CMK (cell line): ENCODE measurements around the gene ICAM3.
A peak's percentile ranks its signal among the peaks of the same experiment; 100 is the strongest.
"Not testable (repeated sequence)": the region's sequence is repeated elsewhere in the genome, so short reads cannot be mapped to it uniquely, and the experiment has no call there.

Source experiments
- DNase-seq: peaks from one replicate; pipeline ENCODE4 v3.0.0-alpha.2; 2010; ENCODE audit warnings: low read depth

Gene ICAM3

GRCh38 chr19:10339380-10339960, at the start of gene ICAM3:
TSS of gene ICAM3 (minus strand) at chr19:10339624. CDS start at chr19:10339614, 10 bp downstream.
- no peak for DNase-seq

- DNase-seq, result no peak
These were observed 49.5 kb upstream of the ICAM3 start for GRCh38 chr19:10388957-10389356.

GRCh38 chr19:10384580-10384979, 45.2 kb upstream of the ICAM3 start:
- DNase-seq, result no peak

- not testable (repeated sequence) for DNase-seq
These were observed 43.7 kb upstream of the ICAM3 start for GRCh38 chr19:10383223-10383499.

- DNase-seq, result peak; percentile 99
These were observed 41.1 kb upstream of the ICAM3 start, which contains the start of gene TYK2 for GRCh38 chr19:10380313-10381102. TSS of gene TYK2 (minus strand) at chr19:10380572. CDS start at chr19:10378406, 2,166 bp downstream.

- no peak for DNase-seq
These were observed 40.5 kb upstream of the ICAM3 start for GRCh38 chr19:10379880-10380312.

- DNase-seq, result no peak
These were observed 38.7 kb upstream of the ICAM3 start for GRCh38 chr19:10378124-10378523.

GRCh38 chr19:10377140-10377640, 37.8 kb upstream of the ICAM3 start:
- DNase-seq, result not testable (repeated sequence)

- DNase-seq, result no peak
These were observed 35.5 kb upstream of the ICAM3 start for GRCh38 chr19:10374931-10375330.

GRCh38 chr19:10372690-10373089, 33.3 kb upstream of the ICAM3 start:
- no peak for DNase-seq

- DNase-seq, result no peak
These were observed 28.8 kb upstream of the ICAM3 start for GRCh38 chr19:10368101-10368803.

- not testable (repeated sequence) for DNase-seq
These were observed 27.6 kb upstream of the ICAM3 start for GRCh38 chr19:10366950-10367512.

- DNase-seq, result no peak
These were observed 26.1 kb upstream of the ICAM3 start for GRCh38 chr19:10365518-10365917.

GRCh38 chr19:10364644-10365043, 25.2 kb upstream of the ICAM3 start:
- DNase-seq, result no peak

GRCh38 chr19:10363789-10364281, 24.4 kb upstream of the ICAM3 start:
- no peak for DNase-seq

- no peak for DNase-seq
These were observed 22.8 kb upstream of the ICAM3 start for GRCh38 chr19:10362259-10362658.

GRCh38 chr19:10361569-10362011, 22.2 kb upstream of the ICAM3 start:
- no peak for DNase-seq

GRCh38 chr19:10356431-10356830, 17.0 kb upstream of the ICAM3 start:
- DNase-seq, result no peak

GRCh38 chr19:10353793-10354391, 14.5 kb upstream of the ICAM3 start:
- DNase-seq, result no peak

GRCh38 chr19:10352764-10353671, 13.6 kb upstream of the ICAM3 start:
- no peak for DNase-seq

GRCh38 chr19:10346509-10346908, 7.1 kb upstream of the ICAM3 start:
- no peak for DNase-seq
